GM12878 (cell line): ENCODE measurements around the gene FSIP1. TPM values are rescaled to one million over a fixed set of nuclear protein-coding genes. Genes with fewer than 3 reads are reported as not detected.

Experiments
- ATAC-seq: fragments of 200-7000 bp; cut with Tn5 transposase; 3 replicates; pipeline ENCODE4 v1.9.1; 2020; ENCODE audit warnings: mild to moderate bottlenecking, moderate library complexity
- BruUV-seq: library from RNA; stranded (reverse); fragments of 400-500 nt; replicated peaks from 2 replicates; lab custom pipeline; 2021; lab: Mats Ljungman, UMichigan
- CTCF ChIA-PET: fragments of 300-600 bp; sonication (Branson Sonifier 250); formaldehyde crosslinking; extraction: SDS; loops from one replicate; lab custom pipeline; 2021; ENCODE audit warnings: inconsistent platforms; lab: Yijun Ruan, JAX
- POLR2A ChIA-PET: fragments of 350-600 bp; formaldehyde crosslinking; extraction: SDS; loops from one replicate; lab custom pipeline; 2021; ENCODE audit warnings: inconsistent platforms; lab: Charles Lee
- RAD21 ChIA-PET: fragments of 300-600 bp; sonication (Branson Sonifier 250); formaldehyde crosslinking; loops from one replicate; lab custom pipeline; 2023; ENCODE audit warnings: antibody characterized with exemption; ENCODE audit not compliant: unreplicated experiment; lab: Charles Lee
- SMC1A ChIA-PET: fragments of 300-600 bp; sonication (Branson Sonifier 250); formaldehyde crosslinking; loops from one replicate; lab custom pipeline; 2023; ENCODE audit not compliant: unreplicated experiment, uncharacterized antibody; lab: Charles Lee
- DNase-seq: peaks from one replicate; pipeline ENCODE4 v3.0.0-alpha.2; 2011; ENCODE audit warnings: low read depth, low spot score
- FAIRE-seq: peaks from 3 replicates; lab custom pipeline; 2011; peaks lifted over from hg19 to GRCh38; lab: Jason Lieb, UNC
- H2AFZ ChIP-seq: 2 replicates; pipeline ENCODE4 v1.6.0; 2011; ENCODE audit warnings: low read depth, low read length, control low read depth; ENCODE audit not compliant: control insufficient read depth
- H3K27ac ChIP-seq: 2 replicates; pipeline ENCODE4 v1.5.1; 2011; ENCODE audit warnings: control low read depth; ENCODE audit not compliant: control insufficient read depth, insufficient read depth
- H3K27me3 ChIP-seq, 2 experiments: replicated peaks in 1 of 2; 2 replicates each; pipeline versions ENCODE4 v1.6.0 to v1.6.1; 2011; ENCODE audit warnings: low read length in 1 of 2; ENCODE audit not compliant: control insufficient read depth in 2 of 2, insufficient read depth in 2 of 2
- H3K36me3 ChIP-seq, 2 experiments: 2 replicates each; pipeline ENCODE4 v1.5.1; 2011; ENCODE audit warnings: low read length in 1 of 2; ENCODE audit not compliant: control insufficient read depth in 2 of 2, insufficient read depth in 2 of 2
- H3K4me1 ChIP-seq: 2 replicates; pipeline ENCODE4 v1.6.1; 2011; ENCODE audit warnings: mild to moderate bottlenecking, low read length, moderate library complexity, mixed read lengths; ENCODE audit not compliant: control insufficient read depth, insufficient read depth
- H3K4me2 ChIP-seq: 2 replicates; pipeline ENCODE4 v1.6.0; 2011; ENCODE audit warnings: control low read depth; ENCODE audit not compliant: control insufficient read depth, insufficient read depth
- H3K4me3 ChIP-seq: fragments of 200-600 bp; sonication (generic); 2 replicates; pipeline ENCODE4 v1.5.1; 2016
- H3K79me2 ChIP-seq: 2 replicates; pipeline ENCODE4 v1.6.0; 2011; ENCODE audit warnings: low read length; ENCODE audit not compliant: control insufficient read depth, insufficient read depth
- H3K9ac ChIP-seq: 2 replicates; pipeline ENCODE4 v1.8.0; 2011; ENCODE audit warnings: low read length, control low read depth, mixed read lengths; ENCODE audit not compliant: control insufficient read depth, insufficient read depth
- H3K9me3 ChIP-seq: replicated peaks from 3 replicates; pipeline ENCODE4 v1.5.1; 2011; ENCODE audit warnings: mild to moderate bottlenecking, low read length; ENCODE audit not compliant: control insufficient read depth, insufficient read depth
- H4K20me1 ChIP-seq: 2 replicates; pipeline ENCODE4 v1.6.0; 2011; ENCODE audit not compliant: control insufficient read depth, insufficient read depth
- MYC ChIP-seq: IDR thresholded peaks from 2 replicates; pipeline ENCODE4 v1.6.1; 2011; ENCODE audit warnings: mild to moderate bottlenecking, low read length, moderate library complexity, inconsistent platforms; ENCODE audit not compliant: insufficient read depth, insufficient replicate concordance, insufficient read length, severe bottlenecking
- SMAD5 ChIP-seq: IDR thresholded peaks from 2 replicates; pipeline ENCODE4 v1.6.1; 2016; ENCODE audit warnings: antibody characterized with exemption, low read depth
- WGBS: methylation state at CpG from one replicate; pipeline ENCODE4 v1.1.6; 2016; ENCODE audit warnings: low lambda C conversion rate; ENCODE audit not compliant: insufficient replicate concordance, insufficient coverage; ENCODE audit errors: missing lambda C conversion rate; 5-methylcytosine and 5-hydroxymethylcytosine counted together
- in situ Hi-C: fragments of 300-500 bp; cut with MboI; formaldehyde crosslinking; loops from 9 replicates; pipeline ENCODE4 v1.14.3; 2018; ENCODE audit warnings: mixed read lengths
- intact Hi-C: fragments of 100-400 bp; cut with micrococcal nuclease; formaldehyde crosslinking; loops from one replicate; pipeline ENCODE4 v1.14.2; 2022; ENCODE audit not compliant: unreplicated experiment
- polyA plus RNA-seq, 11 experiments: library from polyadenylated mRNA; depleted of rRNA in 4 of 11; unstranded in 6 of 11; stranded (reverse) in 5 of 11; fragments of >200 nt; fragmentation: Nextera tagmentation in 4 of 11; fragmentation: Illumina TruSeq in 1 of 11; extraction: Ambion mirVana in 4 of 11; extraction: Trizol in 1 of 11; gene quantifications; 1 replicate in 1 of 11; 2 replicates in 10 of 11; pipeline versions ENCODE4 v1.2.1 to v1.2.3, GENCODE V29; 2011 to 2016; ENCODE audit warnings: inconsistent platforms in 2 of 11, missing spikeins in 2 of 11, low read depth in 1 of 11
- total RNA-seq, 4 experiments: library from RNA; depleted of rRNA in 3 of 4; stranded (reverse); fragments of >200 nt in 3 of 4; fragmentation: Illumina TruSeq in 1 of 4; extraction: Trizol in 1 of 4; gene quantifications; 2 replicates each; pipeline versions ENCODE4 v1.2.1 to v1.2.3, GENCODE V29; 2013 to 2021
- TF ChIP-seq, protein P1 (sequence below): IDR thresholded peaks from 2 replicates; pipeline ENCODE4 v1.6.1; 2011; ENCODE audit warnings: borderline replicate concordance, low read depth, mild to moderate bottlenecking, moderate library complexity, low read length; ENCODE audit not compliant: insufficient read depth, poor library complexity, severe bottlenecking
- TF ChIP-seq, protein P2 (sequence below): IDR thresholded peaks from 2 replicates; pipeline ENCODE4 v1.6.1; 2012; ENCODE audit warnings: mild to moderate bottlenecking, low read depth, low read length

FSIP1 gene
- total and polyA plus RNA-seq, 10 of the 15 experiments (the other 5 are each of a cell fraction or from before 2014, with no cell fraction given) = 0.15 to 0.67 (median 0.35) TPM

DNA sequence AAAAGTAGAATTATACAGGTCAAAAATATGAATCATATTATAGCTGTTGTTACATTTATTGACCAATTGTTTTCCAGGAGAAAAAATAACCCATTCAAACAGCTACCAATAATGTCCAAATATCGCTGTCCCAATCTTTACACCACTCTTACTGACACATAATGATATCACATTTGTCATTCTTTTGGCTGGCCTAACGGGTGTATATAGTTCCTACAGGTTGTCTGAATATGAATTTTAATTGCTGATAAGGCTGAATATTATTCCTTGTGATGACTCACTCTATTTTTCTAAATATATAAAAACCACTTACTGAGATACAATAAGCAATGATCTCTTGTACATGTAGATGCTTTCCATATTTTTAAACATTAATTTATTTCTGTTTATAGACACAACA lies 76.4 kb downstream of the FSIP1 start:
- DNase-seq = no peak
- ChIA-PET SMC1A (interaction anchor here (0.7 to 3.0 kb wide), 3 partner anchors 14 to 51 kb away, joined by 3 to 7 read pairs (median 6); no protein-coding TSS in a partner anchor), CTCF (interaction anchor here (0.6 to 1.0 kb wide), 2 partner anchors 51 to 274 kb away, joined by 3 read pairs; no protein-coding TSS in a partner anchor), POLR2A (no interaction called here)
- H3K36me3 ChIP-seq = no peaks in the 10 kb centered on the region
- H3K27me3 ChIP-seq = no peaks in the 10 kb centered on the region
- H4K20me1 ChIP-seq = no peaks in the 10 kb centered on the region
- no peak overlapping the region for H3K27ac ChIP-seq
- no peak overlapping the region for H2AFZ ChIP-seq
- H3K4me2 ChIP-seq = no peak overlapping the region
- intact Hi-C loops = no loop called here
- 43% methylated on average over 2 of the region's 2 CpGs for WGBS
- no peak for ATAC-seq
- H3K4me1 ChIP-seq = no peaks in the 10 kb centered on the region
- no peak overlapping the region for H3K9ac ChIP-seq
- TF ChIP-seq SMAD5 (no peak), MYC (no peak)
- TF ChIP-seq, protein P1, sequence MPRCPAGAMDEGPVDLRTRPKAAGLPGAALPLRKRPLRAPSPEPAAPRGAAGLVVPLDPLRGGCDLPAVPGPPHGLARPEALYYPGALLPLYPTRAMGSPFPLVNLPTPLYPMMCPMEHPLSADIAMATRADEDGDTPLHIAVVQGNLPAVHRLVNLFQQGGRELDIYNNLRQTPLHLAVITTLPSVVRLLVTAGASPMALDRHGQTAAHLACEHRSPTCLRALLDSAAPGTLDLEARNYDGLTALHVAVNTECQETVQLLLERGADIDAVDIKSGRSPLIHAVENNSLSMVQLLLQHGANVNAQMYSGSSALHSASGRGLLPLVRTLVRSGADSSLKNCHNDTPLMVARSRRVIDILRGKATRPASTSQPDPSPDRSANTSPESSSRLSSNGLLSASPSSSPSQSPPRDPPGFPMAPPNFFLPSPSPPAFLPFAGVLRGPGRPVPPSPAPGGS = peak; percentile 31
- TF ChIP-seq, protein P2, sequence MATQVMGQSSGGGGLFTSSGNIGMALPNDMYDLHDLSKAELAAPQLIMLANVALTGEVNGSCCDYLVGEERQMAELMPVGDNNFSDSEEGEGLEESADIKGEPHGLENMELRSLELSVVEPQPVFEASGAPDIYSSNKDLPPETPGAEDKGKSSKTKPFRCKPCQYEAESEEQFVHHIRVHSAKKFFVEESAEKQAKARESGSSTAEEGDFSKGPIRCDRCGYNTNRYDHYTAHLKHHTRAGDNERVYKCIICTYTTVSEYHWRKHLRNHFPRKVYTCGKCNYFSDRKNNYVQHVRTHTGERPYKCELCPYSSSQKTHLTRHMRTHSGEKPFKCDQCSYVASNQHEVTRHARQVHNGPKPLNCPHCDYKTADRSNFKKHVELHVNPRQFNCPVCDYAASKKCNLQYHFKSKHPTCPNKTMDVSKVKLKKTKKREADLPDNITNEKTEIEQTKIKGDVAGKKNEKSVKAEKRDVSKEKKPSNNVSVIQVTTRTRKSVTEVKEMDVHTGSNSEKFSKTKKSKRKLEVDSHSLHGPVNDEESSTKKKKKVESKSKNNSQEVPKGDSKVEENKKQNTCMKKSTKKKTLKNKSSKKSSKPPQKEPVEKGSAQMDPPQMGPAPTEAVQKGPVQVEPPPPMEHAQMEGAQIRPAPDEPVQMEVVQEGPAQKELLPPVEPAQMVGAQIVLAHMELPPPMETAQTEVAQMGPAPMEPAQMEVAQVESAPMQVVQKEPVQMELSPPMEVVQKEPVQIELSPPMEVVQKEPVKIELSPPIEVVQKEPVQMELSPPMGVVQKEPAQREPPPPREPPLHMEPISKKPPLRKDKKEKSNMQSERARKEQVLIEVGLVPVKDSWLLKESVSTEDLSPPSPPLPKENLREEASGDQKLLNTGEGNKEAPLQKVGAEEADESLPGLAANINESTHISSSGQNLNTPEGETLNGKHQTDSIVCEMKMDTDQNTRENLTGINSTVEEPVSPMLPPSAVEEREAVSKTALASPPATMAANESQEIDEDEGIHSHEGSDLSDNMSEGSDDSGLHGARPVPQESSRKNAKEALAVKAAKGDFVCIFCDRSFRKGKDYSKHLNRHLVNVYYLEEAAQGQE = no peak
- TF ChIP-seq, all 136 proteins: peak for 1
- H3K4me3 ChIP-seq = no peak overlapping the region
- BruUV-seq = no TSS peak
- RAD21 ChIA-PET = no interaction called here
- no peaks in the 10 kb centered on the region for H3K9me3 ChIP-seq
- no peaks in the 10 kb centered on the region for H3K79me2 ChIP-seq
- in situ Hi-C loops = no loop called here
- FAIRE-seq = no peak
